RWPE2 (cell line): Measurements from ENCODE around the gene RPA4.

Source experiments
- ATAC-seq: fragments of 200-7000 bp; cut with Tn5 transposase; 3 replicates; pipeline ENCODE4 v1.9.1; 2021; ENCODE audit warnings: low read depth
- DNase-seq: peaks from one replicate; pipeline ENCODE4 v3.0.0-alpha.2; 2020; ENCODE audit warnings: low spot score
- H3K27ac ChIP-seq: fragments of 450-650 bp; 2 replicates; pipeline ENCODE4 v1.5.1; 2017; ENCODE audit warnings: mild to moderate bottlenecking; ENCODE audit not compliant: poor library complexity, severe bottlenecking
- H3K27me3 ChIP-seq: fragments of 250-450 bp; sonication (Bioruptor Pico); 2 replicates; pipeline ENCODE4 v1.5.1; 2021; ENCODE audit warnings: mild to moderate bottlenecking, moderate library complexity; ENCODE audit not compliant: insufficient read depth, poor library complexity, severe bottlenecking
- H3K36me3 ChIP-seq: fragments of 250-450 bp; sonication (Bioruptor Pico); 2 replicates; pipeline ENCODE4 v1.5.1; 2020; ENCODE audit warnings: low read depth, mild to moderate bottlenecking, moderate library complexity
- H3K4me1 ChIP-seq: fragments of 250-450 bp; sonication (Bioruptor Pico); 2 replicates; pipeline ENCODE4 v1.5.1; 2021; ENCODE audit warnings: mild to moderate bottlenecking, moderate library complexity; ENCODE audit not compliant: insufficient read depth, poor library complexity, severe bottlenecking
- H3K4me3 ChIP-seq: fragments of 250-450 bp; sonication (Bioruptor Pico); 2 replicates; pipeline ENCODE4 v1.5.1; 2021; ENCODE audit warnings: mild to moderate bottlenecking, moderate library complexity; ENCODE audit not compliant: severe bottlenecking
- H3K9me3 ChIP-seq: fragments of 250-450 bp; sonication (Bioruptor Pico); 2 replicates; pipeline ENCODE4 v1.5.1; 2021; ENCODE audit warnings: mild to moderate bottlenecking, moderate library complexity; ENCODE audit not compliant: severe bottlenecking
- CTCF ChIP-seq: fragments of 450-650 bp; IDR thresholded peaks from one replicate; pipeline ENCODE4 v1.5.1; 2017; ENCODE audit warnings: mild to moderate bottlenecking, moderate library complexity; ENCODE audit not compliant: poor library complexity, severe bottlenecking

The RPA4 gene

DNA sequence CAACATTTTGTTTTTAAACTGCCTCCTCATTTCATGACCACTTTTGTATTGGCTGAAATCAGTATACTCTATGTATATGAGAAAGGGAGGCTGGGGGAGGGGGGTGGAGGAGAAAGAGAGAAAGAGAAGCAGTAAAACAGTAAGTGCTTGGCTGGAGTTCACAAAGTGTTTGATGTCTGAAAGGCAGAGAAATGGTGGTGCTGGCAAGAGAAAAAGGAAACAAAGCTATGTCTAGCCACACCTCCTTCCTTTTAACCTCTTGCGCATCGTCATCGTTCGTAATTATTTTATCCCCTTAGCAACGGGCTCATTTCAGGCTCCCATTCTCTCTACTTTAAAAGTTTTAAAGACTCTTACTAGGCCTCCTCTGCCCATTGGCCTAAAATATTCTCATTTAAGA, 25.6 kb downstream of the RPA4 start:
- no peaks in the 10 kb centered on the region for H3K36me3 ChIP-seq
- no peaks in the 10 kb centered on the region for H3K4me1 ChIP-seq
- no peak overlapping the region for H3K4me3 ChIP-seq
- no peak for ATAC-seq
- no peak for TF ChIP-seq CTCF
- H3K9me3 ChIP-seq, result no peaks in the 10 kb centered on the region
- DNase-seq, result no peak
- no peaks in the 10 kb centered on the region for H3K27me3 ChIP-seq
- no peak overlapping the region for H3K27ac ChIP-seq

DNA sequence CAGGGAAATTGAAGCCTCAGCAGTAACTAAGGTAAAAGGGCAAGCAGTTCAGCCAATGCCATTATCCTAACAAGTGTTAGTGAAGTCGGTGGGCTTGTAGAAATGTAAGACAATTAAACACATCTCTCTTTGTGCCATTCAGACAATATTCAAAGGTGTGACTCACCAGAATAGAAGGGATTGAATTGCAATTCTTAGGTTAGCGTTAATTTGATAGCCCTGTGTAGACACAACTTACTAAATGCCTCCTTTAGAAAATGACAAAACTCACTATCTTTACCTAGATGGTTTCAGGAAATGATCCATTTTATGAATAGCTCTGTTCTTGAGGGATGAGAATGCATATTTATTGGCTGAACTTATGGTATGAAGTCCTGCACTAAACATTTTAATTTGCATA, 35.2 kb downstream of the RPA4 start:
- no peaks in the 10 kb centered on the region for H3K36me3 ChIP-seq
- H3K27ac ChIP-seq, result no peak overlapping the region
- H3K4me3 ChIP-seq, result no peak overlapping the region
- ATAC-seq (no peak), DNase-seq (no peak)
- no peak for TF ChIP-seq CTCF
- no peaks in the 10 kb centered on the region for H3K27me3 ChIP-seq
- H3K4me1 ChIP-seq, result no peaks in the 10 kb centered on the region
- no peaks in the 10 kb centered on the region for H3K9me3 ChIP-seq

GRCh38 chrX:96919672-96920071, 36.0 kb downstream of the RPA4 start:
- TF ChIP-seq CTCF, result no peak
- Histone ChIP-seq H3K9me3 (no peaks in the 10 kb centered on the region), H3K27me3 (no peaks in the 10 kb centered on the region), H3K27ac (no peak overlapping the region), H3K36me3 (no peaks in the 10 kb centered on the region), H3K4me1 (no peaks in the 10 kb centered on the region), H3K4me3 (no peak overlapping the region)
- DNase-seq (no peak), ATAC-seq (no peak)

DNA sequence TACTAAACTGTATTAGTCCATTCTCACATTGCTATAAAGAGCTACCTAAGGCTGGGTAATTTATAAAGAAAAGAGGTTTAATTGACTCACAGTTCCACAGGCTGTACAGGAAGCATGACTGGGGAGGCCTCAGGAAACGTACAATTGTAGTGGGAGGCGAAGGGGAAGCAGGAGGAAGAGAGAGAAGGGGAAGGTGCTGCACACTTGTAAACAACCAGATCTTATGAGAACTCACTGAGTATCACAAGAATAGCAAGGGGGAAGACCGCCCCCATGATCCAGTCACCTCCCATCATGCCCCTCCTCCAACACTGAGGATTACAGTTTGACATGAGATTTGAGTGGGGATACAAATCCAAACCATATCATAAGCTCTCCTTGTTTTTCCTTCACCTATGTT, 40.9 kb downstream of the RPA4 start:
- no peak overlapping the region for H3K4me3 ChIP-seq
- ATAC-seq (no peak), DNase-seq (no peak)
- no peaks in the 10 kb centered on the region for H3K27me3 ChIP-seq
- no peaks in the 10 kb centered on the region for H3K4me1 ChIP-seq
- no peak overlapping the region for H3K27ac ChIP-seq
- H3K9me3 ChIP-seq, result no peaks in the 10 kb centered on the region
- no peaks in the 10 kb centered on the region for H3K36me3 ChIP-seq
- TF ChIP-seq CTCF, result no peak

- ATAC-seq (peak; percentile 41), DNase-seq (no peak)
- no peaks in the 10 kb centered on the region for H3K27me3 ChIP-seq
Measured at GRCh38 chrX:96929036-96929435, 45.3 kb downstream of the RPA4 start.

More at GRCh38 chrX:96929036-96929435, 45.3 kb downstream of the RPA4 start:
- TF ChIP-seq CTCF, result no peak
- H3K4me1 ChIP-seq, result no peaks in the 10 kb centered on the region
- H3K4me3 ChIP-seq, result no peak overlapping the region
- no peak overlapping the region for H3K27ac ChIP-seq
- no peaks in the 10 kb centered on the region for H3K36me3 ChIP-seq
- no peaks in the 10 kb centered on the region for H3K9me3 ChIP-seq
